Mucosa of rectum (tissue), 2 donors: ENCODE results near the gene ZNF710.

Source experiments
- H3K27ac ChIP-seq, 2 donors: one replicate each; pipeline ENCODE4 v1.7.0; 2013; ENCODE audit warnings: inconsistent platforms in 2 of 2, low read depth in 2 of 2, low read length in 2 of 2
- H3K27me3 ChIP-seq, 2 donors: one replicate each; pipeline ENCODE4 v1.7.0; 2013; ENCODE audit warnings: low read length in 2 of 2; ENCODE audit not compliant: control insufficient read depth in 2 of 2, insufficient read depth in 2 of 2
- H3K36me3 ChIP-seq, 2 donors: one replicate each; pipeline ENCODE4 v1.7.0; 2013; ENCODE audit warnings: low read length in 2 of 2; ENCODE audit not compliant: control insufficient read depth in 2 of 2, insufficient read depth in 2 of 2
- H3K4me1 ChIP-seq, 2 donors: one replicate each; pipeline ENCODE4 v1.7.0; 2013; ENCODE audit warnings: low read length in 2 of 2, mild to moderate bottlenecking in 1 of 2; ENCODE audit not compliant: control insufficient read depth in 2 of 2, insufficient read depth in 2 of 2
- H3K4me3 ChIP-seq, 2 donors: one replicate each; pipeline ENCODE4 v1.7.0; 2013; ENCODE audit warnings: low read length in 2 of 2
- H3K9ac ChIP-seq, 2 donors: one replicate each; pipeline ENCODE4 v1.7.0; 2013; ENCODE audit warnings: low read length in 2 of 2, low read depth in 1 of 2, mild to moderate bottlenecking in 1 of 2
- H3K9me3 ChIP-seq, 2 donors: one replicate each; pipeline ENCODE4 v1.7.0; 2013; ENCODE audit warnings: low read length in 2 of 2; ENCODE audit not compliant: control insufficient read depth in 2 of 2
- donor health status: healthy.
- donor health status: Normal muscosa, but diverticular disease.

Gene ZNF710

GRCh38 chr15:90036806-90037510 lies 35.8 kb downstream of the ZNF710 start:
- Histone ChIP-seq H3K9ac (no peak overlapping the region), H3K27ac (peak overlapping the region in 1 of 2 donors; percentile 24), H3K9me3 (no peaks in the 10 kb centered on the region), H3K4me3 (no peak overlapping the region), H3K4me1 (peaks cover 34 to 46% of the 10 kb centered on the region in 2 donors), H3K27me3 (no peaks in the 10 kb centered on the region), H3K36me3 (peaks cover 0 to 2% of the 10 kb centered on the region in 2 donors)

- H3K4me1 ChIP-seq, result peaks cover 34 to 46% of the 10 kb centered on the region in 2 donors
- no peak overlapping the region for H3K27ac ChIP-seq
- H3K9me3 ChIP-seq, result no peaks in the 10 kb centered on the region
- peaks cover 2% of the 10 kb centered on the region in 2 donors for H3K36me3 ChIP-seq
- no peak overlapping the region for H3K9ac ChIP-seq
- no peak overlapping the region for H3K4me3 ChIP-seq
- no peaks in the 10 kb centered on the region for H3K27me3 ChIP-seq
Observed at GRCh38 chr15:90037511-90037860, 36.4 kb downstream of the ZNF710 start.

- Histone ChIP-seq H3K36me3 (peaks cover 2 to 4% of the 10 kb centered on the region in 2 donors), H3K4me1 (peaks cover 32 to 43% of the 10 kb centered on the region in 2 donors), H3K27ac (no peak overlapping the region), H3K4me3 (no peak overlapping the region), H3K27me3 (no peaks in the 10 kb centered on the region), H3K9me3 (no peaks in the 10 kb centered on the region), H3K9ac (no peak overlapping the region)
Observed at GRCh38 chr15:90037961-90038631, 37.0 kb downstream of the ZNF710 start.

GRCh38 chr15:90038632-90039095 lies 37.5 kb downstream of the ZNF710 start:
- Histone ChIP-seq H3K9ac (no peak overlapping the region), H3K36me3 (peaks cover 2 to 4% of the 10 kb centered on the region in 2 donors), H3K27ac (no peak overlapping the region), H3K9me3 (no peaks in the 10 kb centered on the region), H3K27me3 (no peaks in the 10 kb centered on the region), H3K4me1 (peaks cover 26 to 37% of the 10 kb centered on the region in 2 donors), H3K4me3 (no peak overlapping the region)

GRCh38 chr15:90039996-90040395 lies 38.9 kb downstream of the ZNF710 start:
- H3K4me3 ChIP-seq, result no peak overlapping the region
- H3K36me3 ChIP-seq, result peaks cover 2 to 4% of the 10 kb centered on the region in 2 donors
- H3K9ac ChIP-seq, result no peak overlapping the region
- no peaks in the 10 kb centered on the region for H3K27me3 ChIP-seq
- no peaks in the 10 kb centered on the region for H3K9me3 ChIP-seq
- H3K27ac ChIP-seq, result no peak overlapping the region
- H3K4me1 ChIP-seq, result peaks cover 17 to 24% of the 10 kb centered on the region in 2 donors

GRCh38 chr15:90040618-90041017 lies 39.5 kb downstream of the ZNF710 start:
- Histone ChIP-seq H3K4me3 (no peak overlapping the region), H3K27me3 (no peaks in the 10 kb centered on the region), H3K4me1 (peaks cover 13 to 18% of the 10 kb centered on the region in 2 donors), H3K27ac (no peak overlapping the region), H3K36me3 (peaks cover 2 to 4% of the 10 kb centered on the region in 2 donors), H3K9me3 (no peaks in the 10 kb centered on the region), H3K9ac (no peak overlapping the region)

GRCh38 chr15:90042356-90042755 lies 41.2 kb downstream of the ZNF710 start:
- Histone ChIP-seq H3K4me1 (peaks cover 24 to 28% of the 10 kb centered on the region in 2 donors), H3K27me3 (no peaks in the 10 kb centered on the region), H3K9me3 (no peaks in the 10 kb centered on the region), H3K27ac (no peak overlapping the region), H3K9ac (no peak overlapping the region), H3K4me3 (no peak overlapping the region), H3K36me3 (peaks cover 0 to 4% of the 10 kb centered on the region in 2 donors)

GRCh38 chr15:90042766-90043529 lies 41.8 kb downstream of the ZNF710 start:
- no peak overlapping the region for H3K9ac ChIP-seq
- no peak overlapping the region for H3K4me3 ChIP-seq
- H3K27me3 ChIP-seq, result no peaks in the 10 kb centered on the region
- H3K36me3 ChIP-seq, result peaks cover 0 to 4% of the 10 kb centered on the region in 2 donors
- H3K4me1 ChIP-seq, result peaks cover 28 to 33% of the 10 kb centered on the region in 2 donors
- H3K27ac ChIP-seq, result no peak overlapping the region
- H3K9me3 ChIP-seq, result no peaks in the 10 kb centered on the region

- Histone ChIP-seq H3K9me3 (no peaks in the 10 kb centered on the region), H3K36me3 (peaks cover 0 to 4% of the 10 kb centered on the region in 2 donors), H3K9ac (peak overlapping the region in 1 of 2 donors; percentile 5), H3K4me1 (peaks cover 28 to 35% of the 10 kb centered on the region in 2 donors), H3K4me3 (no peak overlapping the region), H3K27ac (no peak overlapping the region), H3K27me3 (no peaks in the 10 kb centered on the region)
Observed at GRCh38 chr15:90043530-90044010, 42.4 kb downstream of the ZNF710 start.

GRCh38 chr15:90044191-90044590 lies 43.1 kb downstream of the ZNF710 start:
- peaks cover 28 to 35% of the 10 kb centered on the region in 2 donors for H3K4me1 ChIP-seq
- H3K9ac ChIP-seq, result no peak overlapping the region
- H3K36me3 ChIP-seq, result peaks cover 0 to 4% of the 10 kb centered on the region in 2 donors
- H3K27ac ChIP-seq, result no peak overlapping the region
- H3K4me3 ChIP-seq, result no peak overlapping the region
- H3K9me3 ChIP-seq, result no peaks in the 10 kb centered on the region
- no peaks in the 10 kb centered on the region for H3K27me3 ChIP-seq
